Activated naive CD4-positive, alpha-beta T cell treated with anti-CD3 and anti-CD28 coated beads, Interleukin-2, amount 10 ng/mL, durations not matched to agents 7 days and 5 days (primary cell): Measurements from ENCODE around the gene FAM53B.
"Not testable (repeated sequence)": the region's sequence is repeated elsewhere in the genome, so short reads cannot be mapped to it uniquely, and the experiment has no call there.

ENCODE experiments used
- CTCF ChIA-PET: fragments of 350-600 bp; sonication (Branson Sonifier 250); formaldehyde crosslinking; loops from one replicate; lab custom pipeline; 2021; ENCODE audit warnings: antibody characterized with exemption; lab: Charles Lee
- DNase-seq: peaks from one replicate; pipeline ENCODE4 v3.0.0-alpha.2; 2020
- H3K27ac Mint-ChIP-seq: one replicate; pipeline ENCODE4 v1.8.0; 2021; ENCODE audit warnings: mild to moderate bottlenecking, moderate library complexity, mixed read lengths
- H3K27me3 Mint-ChIP-seq: one replicate; pipeline ENCODE4 v1.8.0; 2021; ENCODE audit warnings: mild to moderate bottlenecking, mixed read lengths
- H3K36me3 Mint-ChIP-seq: one replicate; pipeline ENCODE4 v1.8.0; 2021; ENCODE audit warnings: mixed read lengths
- H3K4me1 Mint-ChIP-seq: one replicate; pipeline ENCODE4 v1.8.0; 2021; ENCODE audit warnings: mixed read lengths
- H3K4me3 Mint-ChIP-seq: one replicate; pipeline ENCODE4 v1.8.0; 2021; ENCODE audit warnings: mild to moderate bottlenecking, moderate library complexity, mixed read lengths
- H3K9me3 Mint-ChIP-seq: one replicate; pipeline ENCODE4 v1.8.0; 2021; ENCODE audit warnings: mixed read lengths

FAM53B gene

DNA sequence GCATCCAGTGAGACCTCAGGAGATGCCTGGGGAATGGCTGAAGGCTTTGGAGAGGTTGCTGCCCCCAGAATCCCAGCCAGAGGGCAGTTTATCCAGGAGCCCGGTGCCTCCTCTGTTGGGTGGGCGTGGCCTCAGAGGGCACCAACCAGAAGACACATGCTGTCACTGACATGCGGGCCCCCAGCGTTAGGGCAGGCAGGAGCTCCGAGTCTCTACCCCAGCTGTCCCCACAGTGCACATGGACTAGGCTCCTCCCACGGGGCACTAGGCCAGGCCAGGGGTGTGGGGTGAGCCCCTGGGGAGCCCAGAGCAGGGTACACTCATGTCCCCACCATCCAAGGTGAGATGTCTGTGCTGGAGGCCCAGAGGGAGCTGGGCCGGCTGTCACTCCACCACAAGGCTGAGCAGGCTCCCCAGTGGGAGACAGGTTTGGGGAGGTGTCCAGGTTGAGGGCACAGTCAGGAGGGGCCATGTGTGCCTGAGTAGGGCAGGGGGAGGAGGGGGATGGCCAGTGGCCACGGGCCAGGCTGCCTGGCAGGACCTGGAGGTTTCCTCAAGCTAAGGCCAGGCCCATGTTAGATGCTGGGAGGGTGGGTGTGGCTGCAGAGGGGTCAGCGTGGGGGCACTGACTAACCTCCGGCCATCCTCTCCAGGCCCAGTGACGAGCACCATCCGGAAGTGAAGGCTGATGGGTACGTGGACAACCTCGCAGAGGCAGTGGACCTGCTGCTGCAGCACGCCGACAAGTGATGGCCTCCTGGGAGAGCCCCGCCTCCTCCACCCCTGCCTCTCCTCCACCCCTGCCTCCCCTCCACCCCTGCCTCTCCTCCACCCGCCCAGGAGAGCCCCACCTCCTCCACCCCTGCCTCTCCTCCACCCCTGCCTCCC is 131.3 kb downstream of the FAM53B start:
- CTCF ChIA-PET, result interaction anchor here (0.8 kb wide), 1 partner anchor 129 kb away, joined by 4 read pairs; no protein-coding TSS in a partner anchor
- Mint-ChIP-seq H3K4me1 (peaks cover 41% of the 10 kb centered on the region), H3K4me3 (no peak overlapping the region), H3K27ac (peak overlapping the region; percentile 68), H3K9me3 (no peaks in the 10 kb centered on the region), H3K36me3 (peaks cover 5% of the 10 kb centered on the region), H3K27me3 (peaks cover 4% of the 10 kb centered on the region)
- DNase-seq, result peak; percentile 35

GRCh38 chr10:124611738-124612137 is 132.4 kb downstream of the FAM53B start:
- Mint-ChIP-seq H3K36me3 (peaks cover 2% of the 10 kb centered on the region), H3K4me1 (peaks cover 38% of the 10 kb centered on the region), H3K27me3 (peaks cover 4% of the 10 kb centered on the region), H3K9me3 (no peaks in the 10 kb centered on the region), H3K4me3 (no peak overlapping the region), H3K27ac (peak overlapping the region; percentile 68)
- peak; percentile 72 for DNase-seq
- CTCF ChIA-PET, result no interaction called here

GRCh38 chr10:124610851-124611250 is 133.3 kb downstream of the FAM53B start:
- Mint-ChIP-seq H3K27ac (peak overlapping the region; percentile 65), H3K4me1 (peaks cover 38% of the 10 kb centered on the region)
- H3K9me3 Mint-ChIP-seq, CTCF ChIA-PET, DNase-seq, H3K27me3 Mint-ChIP-seq, H3K4me3 Mint-ChIP-seq, H3K36me3 Mint-ChIP-seq: not testable (repeated sequence)

DNA sequence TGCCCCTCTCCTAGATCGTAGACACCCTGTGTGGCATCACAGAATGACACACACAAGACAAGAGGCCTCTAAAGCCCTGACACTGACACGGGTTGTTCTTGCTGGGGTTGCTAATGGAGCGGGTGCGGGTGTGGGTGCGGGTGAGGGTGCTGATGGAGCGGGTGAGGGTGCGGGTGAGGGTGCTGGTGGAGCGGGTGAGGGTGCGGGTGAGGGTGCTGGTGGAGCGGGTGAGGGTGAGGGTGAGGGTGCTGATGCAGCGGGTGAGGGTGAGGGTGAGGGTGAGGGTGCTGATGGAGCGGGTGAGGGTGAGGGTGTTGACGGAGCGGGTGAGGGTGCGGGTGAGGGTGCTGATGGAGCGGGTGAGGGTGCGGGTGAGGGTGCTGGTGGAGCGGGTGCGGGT is 134.0 kb downstream of the FAM53B start:
- H3K4me3 Mint-ChIP-seq, H3K9me3 Mint-ChIP-seq, H3K27ac Mint-ChIP-seq, H3K36me3 Mint-ChIP-seq, DNase-seq, CTCF ChIA-PET, H3K27me3 Mint-ChIP-seq: not testable (repeated sequence)
- H3K4me1 Mint-ChIP-seq, result peaks cover 38% of the 10 kb centered on the region

- DNase-seq, result no peak
- CTCF ChIA-PET, result no interaction called here
- no peaks in the 10 kb centered on the region for H3K36me3 Mint-ChIP-seq
- H3K27ac Mint-ChIP-seq, result no peak overlapping the region
- peaks cover 33% of the 10 kb centered on the region for H3K4me1 Mint-ChIP-seq
- H3K27me3 Mint-ChIP-seq, result peaks cover 4% of the 10 kb centered on the region
- H3K4me3 Mint-ChIP-seq, result no peak overlapping the region
- H3K9me3 Mint-ChIP-seq, result no peaks in the 10 kb centered on the region
Observed at GRCh38 chr10:124609698-124610097, 134.5 kb downstream of the FAM53B start.

DNA sequence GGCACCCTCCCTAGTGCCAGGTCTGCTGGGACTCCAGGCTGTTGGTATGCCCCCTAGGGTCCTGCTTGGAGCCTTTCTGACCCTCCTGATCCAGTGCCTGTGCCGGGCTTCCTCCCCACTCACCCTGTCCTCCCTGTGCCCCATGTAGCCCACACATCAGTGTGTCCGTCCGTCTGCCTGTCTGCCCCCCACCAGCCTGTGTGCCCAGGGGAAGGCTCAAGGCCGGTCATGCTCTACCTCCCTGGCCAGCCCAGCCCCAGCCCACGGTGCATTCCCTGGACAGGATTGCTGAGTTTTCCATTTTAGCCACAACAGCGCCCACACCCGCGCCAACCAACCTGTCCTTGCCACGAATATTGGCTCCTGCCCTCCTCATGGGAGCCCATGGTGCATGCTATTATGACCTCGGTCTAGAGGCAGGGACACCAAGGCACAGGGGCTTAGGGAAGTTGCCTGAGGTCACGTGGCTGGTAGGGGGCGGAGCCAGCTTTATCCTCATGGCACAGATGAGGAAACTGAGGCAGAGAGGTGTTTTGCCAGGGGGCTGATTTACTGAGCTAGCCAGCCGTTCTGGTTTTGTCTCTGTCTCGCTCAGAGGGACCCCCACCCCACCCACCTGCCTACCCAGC is 136.0 kb downstream of the FAM53B start:
- DNase-seq, result no peak
- Mint-ChIP-seq H3K4me3 (no peak overlapping the region), H3K4me1 (peaks cover 21% of the 10 kb centered on the region), H3K27ac (no peak overlapping the region), H3K27me3 (peaks cover 4% of the 10 kb centered on the region), H3K36me3 (no peaks in the 10 kb centered on the region), H3K9me3 (no peaks in the 10 kb centered on the region)
- CTCF ChIA-PET, result no interaction called here

GRCh38 chr10:124607693-124608092 is 136.5 kb downstream of the FAM53B start:
- CTCF ChIA-PET, result no interaction called here
- Mint-ChIP-seq H3K4me3 (no peak overlapping the region), H3K27me3 (peaks cover 4% of the 10 kb centered on the region), H3K9me3 (no peaks in the 10 kb centered on the region), H3K27ac (no peak overlapping the region), H3K4me1 (peaks cover 19% of the 10 kb centered on the region), H3K36me3 (no peaks in the 10 kb centered on the region)
- DNase-seq, result no peak

GRCh38 chr10:124606822-124607221 is 137.4 kb downstream of the FAM53B start:
- no peaks in the 10 kb centered on the region for H3K9me3 Mint-ChIP-seq
- no peak overlapping the region for H3K4me3 Mint-ChIP-seq
- H3K36me3 Mint-ChIP-seq, result no peaks in the 10 kb centered on the region
- DNase-seq, result no peak
- CTCF ChIA-PET, result no interaction called here
- no peak overlapping the region for H3K27ac Mint-ChIP-seq
- H3K4me1 Mint-ChIP-seq, result peaks cover 10% of the 10 kb centered on the region
- peaks cover 4% of the 10 kb centered on the region for H3K27me3 Mint-ChIP-seq

- Mint-ChIP-seq H3K27me3 (peaks cover 4% of the 10 kb centered on the region), H3K36me3 (no peaks in the 10 kb centered on the region), H3K27ac (no peak overlapping the region), H3K4me3 (no peak overlapping the region), H3K4me1 (peaks cover 5% of the 10 kb centered on the region), H3K9me3 (no peaks in the 10 kb centered on the region)
- CTCF ChIA-PET, result no interaction called here
- DNase-seq, result no peak
Observed at GRCh38 chr10:124605856-124606812, 138.0 kb downstream of the FAM53B start.

- Mint-ChIP-seq H3K36me3 (no peaks in the 10 kb centered on the region), H3K9me3 (no peaks in the 10 kb centered on the region), H3K27ac (no peak overlapping the region), H3K27me3 (peaks cover 4% of the 10 kb centered on the region), H3K4me1 (peaks cover 3% of the 10 kb centered on the region), H3K4me3 (no peak overlapping the region)
- no peak for DNase-seq
- CTCF ChIA-PET, result no interaction called here
Observed at GRCh38 chr10:124605481-124605855, 138.7 kb downstream of the FAM53B start.

DNA sequence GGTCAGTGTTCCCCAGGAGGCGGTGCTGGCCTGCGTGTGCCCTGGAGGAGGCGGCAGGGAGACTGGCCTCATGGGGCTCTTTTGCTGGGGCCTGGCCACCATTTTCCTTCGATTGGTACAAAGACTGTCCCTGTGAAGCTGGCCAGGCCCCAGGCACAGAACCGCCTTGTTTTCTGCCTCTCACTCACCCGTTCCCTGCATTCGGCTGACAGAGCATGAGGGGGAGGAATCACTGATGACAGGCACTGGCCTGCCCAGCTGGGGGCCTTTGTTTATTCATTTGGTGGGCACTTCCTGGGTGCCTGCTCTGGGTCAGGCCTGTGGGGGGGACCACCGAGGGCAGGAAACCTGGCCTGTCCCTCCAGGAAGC is 139.2 kb downstream of the FAM53B start:
- no peak for DNase-seq
- H3K27ac Mint-ChIP-seq, result no peak overlapping the region
- H3K27me3 Mint-ChIP-seq, result peaks cover 4% of the 10 kb centered on the region
- H3K4me1 Mint-ChIP-seq, result peaks cover 1% of the 10 kb centered on the region
- CTCF ChIA-PET, result no interaction called here
- no peaks in the 10 kb centered on the region for H3K9me3 Mint-ChIP-seq
- no peak overlapping the region for H3K4me3 Mint-ChIP-seq
- no peaks in the 10 kb centered on the region for H3K36me3 Mint-ChIP-seq

- peaks cover 4% of the 10 kb centered on the region for H3K27me3 Mint-ChIP-seq
- H3K4me1 Mint-ChIP-seq, result no peaks in the 10 kb centered on the region
- H3K36me3 Mint-ChIP-seq, result no peaks in the 10 kb centered on the region
- no peak overlapping the region for H3K27ac Mint-ChIP-seq
- no peak overlapping the region for H3K4me3 Mint-ChIP-seq
- CTCF ChIA-PET, result no interaction called here
- no peak for DNase-seq
- H3K9me3 Mint-ChIP-seq, result no peaks in the 10 kb centered on the region
Observed at GRCh38 chr10:124604214-124605000, 139.8 kb downstream of the FAM53B start.

DNA sequence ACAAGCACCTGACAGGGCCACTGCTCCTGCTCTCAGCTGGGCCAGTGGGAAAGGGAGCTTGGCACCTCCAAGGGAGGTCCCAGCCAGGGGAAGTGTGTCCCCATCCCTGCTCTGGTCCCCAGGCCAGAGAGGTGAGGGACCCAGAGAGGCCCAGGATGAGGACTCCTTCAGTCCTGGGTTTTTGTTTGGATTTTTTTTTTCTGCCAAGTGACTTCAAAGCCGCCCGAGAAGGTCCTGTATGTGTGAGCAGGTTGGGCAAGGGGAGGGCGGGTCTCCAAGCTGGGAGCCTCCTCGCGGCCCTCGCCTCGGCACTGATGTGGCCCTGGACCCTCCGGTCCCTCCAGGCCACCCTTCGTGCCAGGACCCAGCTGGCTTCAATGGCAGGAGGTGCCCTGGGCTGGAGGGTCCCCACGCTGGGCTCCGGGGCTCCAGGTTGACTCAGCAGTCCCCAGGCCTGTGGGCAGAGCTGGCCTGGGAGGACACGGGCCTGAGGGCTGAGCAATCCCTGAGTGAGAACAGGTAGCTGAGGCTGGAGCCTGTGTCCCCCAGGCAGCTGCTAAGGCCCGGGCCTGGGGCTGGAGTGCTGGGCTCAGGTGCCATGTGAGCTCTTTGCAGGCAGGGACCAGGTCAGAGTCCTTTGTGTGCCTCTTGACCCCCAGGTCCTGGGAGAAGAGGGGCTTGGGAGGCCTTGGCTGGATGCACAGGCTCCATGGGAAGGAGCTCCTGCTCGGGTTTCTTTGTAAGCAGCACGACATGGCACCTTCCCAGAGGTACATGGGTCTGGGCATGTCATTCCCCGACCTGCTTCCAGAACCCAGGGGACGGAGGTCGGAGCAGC is 140.6 kb downstream of the FAM53B start:
- no peaks in the 10 kb centered on the region for H3K9me3 Mint-ChIP-seq
- H3K27me3 Mint-ChIP-seq, result peaks cover 4% of the 10 kb centered on the region
- H3K27ac Mint-ChIP-seq, result no peak overlapping the region
- H3K4me3 Mint-ChIP-seq, result no peak overlapping the region
- no peaks in the 10 kb centered on the region for H3K36me3 Mint-ChIP-seq
- H3K4me1 Mint-ChIP-seq, result no peaks in the 10 kb centered on the region
- CTCF ChIA-PET, result no interaction called here
- no peak for DNase-seq
